ENCODE data around the gene ALDH9A1.

Gene ALDH9A1

DNA sequence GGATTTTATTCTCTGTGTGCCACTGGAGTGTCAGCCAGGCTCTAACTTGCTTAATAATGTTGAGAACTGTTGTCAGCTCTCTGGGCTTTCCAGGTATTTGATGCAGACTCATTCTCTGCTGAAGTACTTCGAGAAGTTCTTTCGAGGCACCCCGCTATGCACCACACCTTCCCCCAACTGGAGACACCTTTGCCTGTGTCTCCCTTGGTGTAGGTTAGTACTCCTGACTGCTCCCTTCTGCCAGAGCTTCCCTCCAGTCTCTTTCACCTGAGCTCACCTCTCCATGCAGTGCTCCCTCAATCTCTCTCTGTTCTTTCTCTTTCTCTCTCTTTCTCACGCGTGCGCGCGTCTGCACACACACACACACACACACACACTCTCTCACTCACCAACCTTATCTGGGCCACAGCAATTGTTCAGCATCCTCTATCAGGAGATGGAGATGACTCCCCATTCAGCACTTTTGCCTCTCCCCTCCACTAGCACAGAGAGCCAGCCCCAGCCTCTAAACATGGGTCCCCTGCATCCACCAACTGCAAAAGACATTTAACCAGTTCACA, 81.3 kb downstream of the ALDH9A1 start:
- no peak for DNase-seq

DNA sequence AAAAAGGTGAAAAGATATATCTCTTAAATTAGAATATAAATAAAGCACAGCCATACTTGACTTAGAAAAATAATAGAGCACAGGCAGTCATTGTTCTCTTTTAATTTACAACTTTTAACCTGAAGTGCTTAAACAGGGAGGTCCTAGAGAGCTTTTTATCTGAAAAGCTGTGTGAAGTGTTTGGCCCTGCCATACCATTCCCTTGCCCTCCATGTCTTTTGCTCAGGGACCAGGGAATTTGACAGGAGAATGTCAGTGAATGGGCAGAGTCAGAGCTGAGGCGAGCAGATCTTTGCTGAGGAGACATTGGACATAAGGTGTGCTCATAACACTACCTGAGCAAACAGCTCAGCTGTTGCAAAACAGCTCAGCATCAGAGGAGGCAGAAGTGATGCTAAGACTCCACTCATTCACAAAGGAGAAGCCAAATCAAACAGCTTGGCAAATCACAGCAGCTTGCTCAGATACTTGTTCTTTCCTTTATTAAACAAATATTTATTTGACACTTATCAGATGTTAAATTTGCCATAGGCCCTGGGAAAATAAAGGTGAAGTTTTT, 82.2 kb downstream of the ALDH9A1 start:
- DNase-seq = no peak

Measured in NCI-H187 (cell line).